Heart left ventricle (tissue), 13 donors: ENCODE results near the gene NAA16.

Source experiments
- CTCF ChIP-seq, 12 donors: fragments of 200-600 bp; sonication (generic) in 4 of 12; IDR thresholded peaks; one replicate each; pipeline versions ENCODE4 v1.5.0 to v1.8.0; 2018 to 2022; ENCODE audit warnings: antibody characterized with exemption in 12 of 12, mild to moderate bottlenecking in 5 of 12
- POLR2A ChIP-seq, 2 donors: fragments of 450-650 bp; IDR thresholded peaks; one replicate each; pipeline ENCODE4 v1.6.1; 2017; ENCODE audit warnings: antibody characterized with exemption in 2 of 2, mild to moderate bottlenecking in 2 of 2, moderate library complexity in 2 of 2
- donor health status: ischemic (EF 13 %, LVEDD 7.1; RV severe dilation, severe dysfunction).
- donor health status: DM: no; HTN: yes; CAD: no.
- donor health status: DM: no; HTN: no; CAD: no.
- donor health status: ischemic (EF 25% LVEDD 6.9; RV normal size, moderate dysfunction).
- donor health status: ischemic (EF 25% LVEDD 5.7; RV mildly dilated, moderate dysfunction).
- donor health status: ischemic (EF 35%, LVEDD 5.7; RV mildly dilated, moderate dysfunction).
- donor health status: nonischemic (EF 11% LVEDD 7.7; RV severe dilation, severe dysfunction).
- donor health status: DM: yes; HTN: yes; CAD: no.
- donor health status: PGD.
- donor health status: ischemic (EF 29% LVEDD 5.4; RV normal size, mild dysfunction).
- donor health status: nonischemic (EF 23%, LVEDD 6.1; RV moderate dilation, normal function).

DNA sequence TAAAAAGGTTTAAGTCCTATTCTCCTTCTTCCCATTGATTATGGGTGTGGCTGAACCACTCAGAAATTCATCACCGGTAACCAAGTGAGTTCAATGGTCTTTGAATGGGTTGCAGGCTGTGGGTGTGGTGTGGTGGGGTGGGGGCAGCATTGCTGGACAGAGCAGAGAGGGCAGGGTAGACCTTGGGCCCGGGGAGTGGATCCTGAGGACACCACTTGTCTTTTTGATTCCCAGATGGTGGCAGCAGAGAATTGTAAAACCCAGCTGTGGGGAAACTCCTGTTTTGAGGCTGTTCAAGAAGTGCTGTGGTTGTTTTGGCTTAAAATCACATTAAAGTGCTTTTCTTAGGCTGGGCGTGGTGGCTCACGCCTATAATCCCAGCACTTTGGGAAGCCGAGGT is 100.5 kb downstream of the NAA16 start:
- no peak for TF ChIP-seq POLR2A (IDR thresholded peaks at IDR 0.05)
- TF ChIP-seq CTCF (IDR thresholded peaks at IDR 0.05), result peak in 11 of 12 donors; percentile 8 to 54 (median 39)
